ENCODE results near the gene SLC16A12. TPM values are rescaled to one million over a fixed set of nuclear protein-coding genes. Genes with fewer than 3 reads are reported as not detected.

The SLC16A12 gene
- total RNA-seq, 1 donor from 2014 or later = 1.9 TPM

DNA sequence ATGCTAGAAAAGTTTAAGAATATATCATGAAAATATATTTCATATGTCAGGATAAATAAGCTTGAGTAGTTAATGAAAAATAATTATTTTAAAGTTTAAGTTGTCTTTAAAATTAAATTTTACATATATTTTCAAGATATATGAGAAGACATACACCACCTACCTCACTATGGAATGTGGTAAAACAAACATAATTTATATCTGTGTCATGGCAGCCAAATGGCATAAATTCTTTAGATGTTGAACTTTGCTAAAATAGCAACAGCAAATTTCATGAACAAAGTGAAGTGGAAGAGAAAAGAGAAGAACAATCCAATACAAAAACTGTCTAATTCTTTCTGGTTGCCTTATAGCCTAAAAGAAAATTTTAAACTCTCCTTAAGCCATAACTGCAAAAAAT lies 39.6 kb upstream of the SLC16A12 start:
- Histone ChIP-seq H3K27ac (no peak overlapping the region), H3K9me3 (no peaks in the 10 kb centered on the region), H3K27me3 (no peaks in the 10 kb centered on the region), H3K4me1 (no peaks in the 10 kb centered on the region), H3K4me3 (no peak overlapping the region), H3K36me3 (no peaks in the 10 kb centered on the region)
- DNase-seq (no peak), ATAC-seq (no peak)
- intact Hi-C loops (cut with DNase I) = no loop called here
- TF ChIP-seq, protein P1, sequence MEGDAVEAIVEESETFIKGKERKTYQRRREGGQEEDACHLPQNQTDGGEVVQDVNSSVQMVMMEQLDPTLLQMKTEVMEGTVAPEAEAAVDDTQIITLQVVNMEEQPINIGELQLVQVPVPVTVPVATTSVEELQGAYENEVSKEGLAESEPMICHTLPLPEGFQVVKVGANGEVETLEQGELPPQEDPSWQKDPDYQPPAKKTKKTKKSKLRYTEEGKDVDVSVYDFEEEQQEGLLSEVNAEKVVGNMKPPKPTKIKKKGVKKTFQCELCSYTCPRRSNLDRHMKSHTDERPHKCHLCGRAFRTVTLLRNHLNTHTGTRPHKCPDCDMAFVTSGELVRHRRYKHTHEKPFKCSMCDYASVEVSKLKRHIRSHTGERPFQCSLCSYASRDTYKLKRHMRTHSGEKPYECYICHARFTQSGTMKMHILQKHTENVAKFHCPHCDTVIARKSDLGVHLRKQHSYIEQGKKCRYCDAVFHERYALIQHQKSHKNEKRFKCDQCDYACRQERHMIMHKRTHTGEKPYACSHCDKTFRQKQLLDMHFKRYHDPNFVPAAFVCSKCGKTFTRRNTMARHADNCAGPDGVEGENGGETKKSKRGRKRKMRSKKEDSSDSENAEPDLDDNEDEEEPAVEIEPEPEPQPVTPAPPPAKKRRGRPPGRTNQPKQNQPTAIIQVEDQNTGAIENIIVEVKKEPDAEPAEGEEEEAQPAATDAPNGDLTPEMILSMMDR (IDR thresholded peaks at IDR 0.05) = no peak

DNA sequence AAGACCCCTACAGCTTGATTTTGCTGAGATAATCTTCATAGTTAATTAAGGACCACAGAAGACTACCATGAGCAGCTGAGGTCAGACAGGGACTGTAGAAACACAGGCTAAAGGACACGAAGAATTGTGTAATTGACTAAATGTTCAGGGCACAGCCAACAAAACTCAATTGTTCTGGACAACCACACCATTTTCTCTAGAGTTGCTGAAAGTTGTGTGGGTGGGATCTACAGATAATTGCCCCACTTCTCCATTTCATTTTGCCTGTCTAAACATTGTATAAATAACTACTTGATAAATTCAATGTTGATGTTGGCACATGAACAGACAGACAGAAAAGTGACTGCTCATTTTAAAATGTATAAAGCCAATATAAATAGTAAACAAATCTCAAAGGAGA lies 39.0 kb upstream of the SLC16A12 start:
- TF ChIP-seq, protein P1 (IDR thresholded peaks at IDR 0.05) = no peak
- intact Hi-C loops (cut with DNase I) = no loop called here
- no peak overlapping the region for H3K4me3 ChIP-seq
- H3K4me1 ChIP-seq = no peaks in the 10 kb centered on the region
- DNase-seq (no peak), ATAC-seq (peak; percentile 19)
- H3K27me3 ChIP-seq = no peaks in the 10 kb centered on the region
- H3K27ac ChIP-seq = no peak overlapping the region
- H3K36me3 ChIP-seq = no peaks in the 10 kb centered on the region
- H3K9me3 ChIP-seq = no peaks in the 10 kb centered on the region

DNA sequence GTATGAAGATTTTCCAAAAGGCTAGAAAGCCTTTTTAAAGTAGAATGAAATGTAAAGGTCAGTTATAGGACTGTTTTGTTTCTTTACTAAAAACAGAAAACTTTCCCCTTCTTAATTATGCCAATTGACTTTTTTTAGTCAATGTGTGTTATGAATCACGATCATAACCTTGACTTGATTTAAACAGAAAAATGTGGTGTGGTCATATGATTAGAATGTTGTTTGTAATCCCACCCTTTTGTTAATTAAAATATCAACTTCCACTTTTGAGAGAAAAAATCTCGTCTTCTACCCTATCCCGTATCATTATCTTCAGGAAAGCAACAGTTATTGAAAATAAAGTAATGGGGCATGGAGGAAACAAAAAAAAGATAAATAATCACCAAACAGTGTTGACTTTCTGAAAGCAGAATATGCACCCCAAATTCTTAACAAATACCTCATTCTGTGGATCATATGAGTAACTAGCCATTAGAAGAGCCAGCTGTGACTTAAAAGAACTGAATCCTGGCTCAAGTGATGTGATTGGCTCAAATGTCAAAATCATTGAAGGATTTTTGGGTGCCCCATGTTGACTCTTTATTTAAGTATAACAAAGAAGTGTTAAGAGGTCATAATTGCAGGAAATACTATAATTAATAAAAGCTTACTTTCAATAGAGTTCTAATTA lies 32.3 kb upstream of the SLC16A12 start:
- Histone ChIP-seq H3K9me3 (no peaks in the 10 kb centered on the region), H3K4me3 (no peak overlapping the region), H3K27ac (no peak overlapping the region), H3K4me1 (no peaks in the 10 kb centered on the region), H3K27me3 (no peaks in the 10 kb centered on the region), H3K36me3 (no peaks in the 10 kb centered on the region)
- intact Hi-C loops (cut with DNase I) = no loop called here
- TF ChIP-seq, protein P1 (IDR thresholded peaks at IDR 0.05) = no peak
- no peak for ATAC-seq
- DNase-seq = no peak

DNA sequence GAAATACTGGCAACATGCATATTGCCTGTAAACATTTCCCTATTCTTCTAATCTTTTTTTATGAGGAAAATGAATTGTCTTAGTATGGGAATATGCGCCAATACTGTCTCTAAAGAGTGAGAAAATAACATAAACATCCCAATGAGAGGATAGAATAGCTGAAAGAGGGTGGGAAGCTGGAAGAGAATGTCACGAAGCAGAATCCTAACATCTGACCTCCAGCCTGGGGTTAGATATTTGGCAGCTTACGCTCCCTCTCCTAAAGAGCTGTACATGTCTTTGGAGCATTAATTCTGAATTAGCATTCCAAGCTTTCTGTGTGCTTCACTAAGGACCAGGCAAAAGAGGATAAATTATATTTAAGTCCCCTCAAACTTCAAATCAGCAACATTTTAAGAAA lies 31.6 kb upstream of the SLC16A12 start:
- Histone ChIP-seq H3K4me3 (no peak overlapping the region), H3K27me3 (no peaks in the 10 kb centered on the region), H3K4me1 (no peaks in the 10 kb centered on the region), H3K27ac (no peak overlapping the region), H3K9me3 (no peaks in the 10 kb centered on the region), H3K36me3 (no peaks in the 10 kb centered on the region)
- no peak for DNase-seq
- ATAC-seq = no peak
- intact Hi-C loops (cut with DNase I) = no loop called here
- TF ChIP-seq, protein P1 (IDR thresholded peaks at IDR 0.05) = no peak

DNA sequence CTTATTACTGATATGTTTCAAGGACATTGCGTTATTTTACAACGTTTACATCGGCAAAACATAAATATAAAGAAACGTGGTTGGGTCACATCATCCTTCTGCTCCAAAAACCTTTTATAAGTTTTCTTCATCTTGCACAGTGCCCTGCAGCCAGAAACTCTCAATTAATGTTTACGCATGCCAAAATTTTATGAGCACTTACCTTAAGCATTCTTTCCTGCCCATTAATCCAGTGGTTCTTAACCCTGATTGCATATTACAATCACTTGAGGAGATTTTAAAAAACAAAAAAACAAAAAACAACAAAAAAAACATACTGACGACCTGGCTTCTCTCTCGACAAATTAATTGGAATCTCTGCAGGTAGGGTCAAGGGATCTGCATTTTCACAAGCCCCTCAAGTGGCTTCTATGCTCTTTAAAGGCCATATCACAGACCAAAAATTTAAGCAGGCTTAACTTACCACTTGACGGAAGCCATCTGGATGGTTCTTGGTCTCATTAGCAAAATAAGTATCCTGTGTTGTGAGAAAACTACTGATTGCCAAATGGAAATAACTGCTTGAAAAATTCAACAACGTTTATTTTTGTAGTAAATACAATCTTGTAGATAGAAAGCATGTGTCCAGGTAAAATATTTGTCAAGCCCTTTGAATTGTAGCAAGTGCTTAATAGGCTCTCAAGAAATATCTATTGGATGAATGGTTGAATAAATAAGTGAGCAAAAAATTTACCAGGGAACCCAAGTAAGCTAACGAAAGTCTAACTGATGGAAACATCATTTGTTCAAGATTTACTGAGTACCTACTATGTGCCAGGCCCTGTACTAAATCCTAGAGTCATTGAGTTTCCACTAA lies 30.9 kb upstream of the SLC16A12 start:
- H3K27ac ChIP-seq = no peak overlapping the region
- no peaks in the 10 kb centered on the region for H3K9me3 ChIP-seq
- H3K4me1 ChIP-seq = no peaks in the 10 kb centered on the region
- no peaks in the 10 kb centered on the region for H3K27me3 ChIP-seq
- intact Hi-C loops (cut with DNase I) = no loop called here
- H3K36me3 ChIP-seq = no peaks in the 10 kb centered on the region
- TF ChIP-seq, protein P1 (IDR thresholded peaks at IDR 0.05) = no peak
- no peak overlapping the region for H3K4me3 ChIP-seq
- no peak for DNase-seq
- ATAC-seq = no peak

All from upper lobe of right lung (tissue), 1 donor.